PC-9 (cell line): ENCODE data around the gene C12orf57.

Source experiments
- EZH2 ChIP-seq: fragments of 200-600 bp; sonication (generic); IDR thresholded peaks from 2 replicates; pipeline ENCODE4 v1.8.0; 2017; ENCODE audit warnings: antibody characterized with exemption, low read depth
- TF ChIP-seq, protein P1 (sequence below): fragments of 200-600 bp; sonication (generic); conservative IDR thresholded peaks from 2 replicates; pipeline ENCODE4 v1.6.1; 2017; ENCODE audit warnings: mixed run types, antibody characterized with exemption, mild to moderate bottlenecking, moderate library complexity

DNA sequence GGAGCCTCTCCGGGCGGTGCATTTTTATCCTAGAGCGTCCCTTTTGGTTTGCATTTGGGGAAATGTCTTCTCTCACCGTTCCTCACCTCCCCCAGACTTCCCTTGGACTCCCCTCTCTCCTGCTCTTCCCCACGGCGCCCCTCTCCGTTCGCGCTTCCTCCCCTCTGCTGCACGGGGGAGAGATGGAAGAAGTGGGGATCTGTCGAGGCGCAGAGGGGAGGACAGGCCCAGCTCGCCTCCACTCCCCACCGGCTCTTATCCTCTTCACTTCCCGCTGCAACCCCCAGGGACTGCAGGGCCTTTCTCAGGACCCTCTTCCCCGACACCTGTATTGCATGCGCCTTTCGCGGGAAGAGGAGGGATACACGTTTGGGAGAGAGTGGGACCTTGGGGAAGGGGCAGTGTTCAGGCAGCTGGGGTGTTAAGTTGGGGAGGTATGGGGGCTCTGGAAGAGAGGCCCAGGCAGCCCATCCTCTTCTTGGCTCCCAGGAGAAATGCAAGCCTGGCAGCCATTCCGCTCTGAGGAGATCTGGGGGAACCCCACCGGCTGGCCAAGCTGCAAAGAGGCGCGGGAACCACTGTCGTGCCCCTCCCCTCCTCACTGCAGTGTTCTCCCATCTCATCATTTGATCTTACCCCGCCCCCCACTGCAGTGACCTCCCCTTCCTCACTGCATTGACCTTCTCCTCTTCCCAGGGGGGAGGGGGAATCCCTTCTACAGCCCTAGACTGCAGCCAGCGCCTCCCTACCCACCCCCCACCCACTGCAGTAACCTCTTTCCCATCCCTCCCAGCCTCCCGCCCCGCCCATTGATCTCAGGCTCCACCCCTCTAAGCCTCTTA lies 28.7 kb upstream of the C12orf57 start:
- TF ChIP-seq, protein P1, sequence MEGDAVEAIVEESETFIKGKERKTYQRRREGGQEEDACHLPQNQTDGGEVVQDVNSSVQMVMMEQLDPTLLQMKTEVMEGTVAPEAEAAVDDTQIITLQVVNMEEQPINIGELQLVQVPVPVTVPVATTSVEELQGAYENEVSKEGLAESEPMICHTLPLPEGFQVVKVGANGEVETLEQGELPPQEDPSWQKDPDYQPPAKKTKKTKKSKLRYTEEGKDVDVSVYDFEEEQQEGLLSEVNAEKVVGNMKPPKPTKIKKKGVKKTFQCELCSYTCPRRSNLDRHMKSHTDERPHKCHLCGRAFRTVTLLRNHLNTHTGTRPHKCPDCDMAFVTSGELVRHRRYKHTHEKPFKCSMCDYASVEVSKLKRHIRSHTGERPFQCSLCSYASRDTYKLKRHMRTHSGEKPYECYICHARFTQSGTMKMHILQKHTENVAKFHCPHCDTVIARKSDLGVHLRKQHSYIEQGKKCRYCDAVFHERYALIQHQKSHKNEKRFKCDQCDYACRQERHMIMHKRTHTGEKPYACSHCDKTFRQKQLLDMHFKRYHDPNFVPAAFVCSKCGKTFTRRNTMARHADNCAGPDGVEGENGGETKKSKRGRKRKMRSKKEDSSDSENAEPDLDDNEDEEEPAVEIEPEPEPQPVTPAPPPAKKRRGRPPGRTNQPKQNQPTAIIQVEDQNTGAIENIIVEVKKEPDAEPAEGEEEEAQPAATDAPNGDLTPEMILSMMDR: no peak
- TF ChIP-seq EZH2: no peak
